ENCODE measurements around the gene PFDN5. TPM values are rescaled to one million over a fixed set of nuclear protein-coding genes. Genes with fewer than 3 reads are reported as not detected.
A peak's percentile ranks its signal among the peaks of the same experiment; 100 is the strongest.

The PFDN5 gene
- total RNA-seq, 1 donor from 2014 or later: 474 TPM

DNA sequence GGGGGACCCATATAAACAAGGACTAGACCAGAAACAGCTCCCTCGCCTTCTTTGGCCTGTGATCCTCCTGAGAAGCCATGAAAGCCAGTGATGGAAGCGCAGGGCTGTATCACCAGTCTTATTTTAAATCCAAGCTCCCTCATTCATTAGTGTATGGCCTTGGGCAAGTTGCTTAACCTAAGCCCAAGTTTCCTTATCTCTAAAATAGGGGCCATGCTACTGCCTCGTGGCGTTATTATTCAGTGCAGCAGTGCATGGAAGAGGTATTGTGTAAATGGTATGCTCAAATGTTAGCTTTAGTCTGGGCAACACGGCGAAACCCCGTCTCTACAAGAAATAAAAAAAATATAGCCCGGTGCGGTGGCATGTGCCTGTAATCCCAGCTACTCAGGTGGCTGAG, 17.4 kb upstream of the PFDN5 start:
- Histone ChIP-seq H3K4me1 (no peaks in the 10 kb centered on the region), H3K27ac (no peak overlapping the region), H3K4me3 (no peak overlapping the region), H3K36me3 (no peaks in the 10 kb centered on the region), H3K9me3 (no peaks in the 10 kb centered on the region), H3K27me3 (ENCODE audit: low read depth) (no peaks in the 10 kb centered on the region)
- TF ChIP-seq, protein P1, sequence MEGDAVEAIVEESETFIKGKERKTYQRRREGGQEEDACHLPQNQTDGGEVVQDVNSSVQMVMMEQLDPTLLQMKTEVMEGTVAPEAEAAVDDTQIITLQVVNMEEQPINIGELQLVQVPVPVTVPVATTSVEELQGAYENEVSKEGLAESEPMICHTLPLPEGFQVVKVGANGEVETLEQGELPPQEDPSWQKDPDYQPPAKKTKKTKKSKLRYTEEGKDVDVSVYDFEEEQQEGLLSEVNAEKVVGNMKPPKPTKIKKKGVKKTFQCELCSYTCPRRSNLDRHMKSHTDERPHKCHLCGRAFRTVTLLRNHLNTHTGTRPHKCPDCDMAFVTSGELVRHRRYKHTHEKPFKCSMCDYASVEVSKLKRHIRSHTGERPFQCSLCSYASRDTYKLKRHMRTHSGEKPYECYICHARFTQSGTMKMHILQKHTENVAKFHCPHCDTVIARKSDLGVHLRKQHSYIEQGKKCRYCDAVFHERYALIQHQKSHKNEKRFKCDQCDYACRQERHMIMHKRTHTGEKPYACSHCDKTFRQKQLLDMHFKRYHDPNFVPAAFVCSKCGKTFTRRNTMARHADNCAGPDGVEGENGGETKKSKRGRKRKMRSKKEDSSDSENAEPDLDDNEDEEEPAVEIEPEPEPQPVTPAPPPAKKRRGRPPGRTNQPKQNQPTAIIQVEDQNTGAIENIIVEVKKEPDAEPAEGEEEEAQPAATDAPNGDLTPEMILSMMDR (IDR thresholded peaks at IDR 0.05): no peak
- no peak for DNase-seq
- intact Hi-C loops (cut with DNase I): no loop called here
- ATAC-seq: no peak

DNA sequence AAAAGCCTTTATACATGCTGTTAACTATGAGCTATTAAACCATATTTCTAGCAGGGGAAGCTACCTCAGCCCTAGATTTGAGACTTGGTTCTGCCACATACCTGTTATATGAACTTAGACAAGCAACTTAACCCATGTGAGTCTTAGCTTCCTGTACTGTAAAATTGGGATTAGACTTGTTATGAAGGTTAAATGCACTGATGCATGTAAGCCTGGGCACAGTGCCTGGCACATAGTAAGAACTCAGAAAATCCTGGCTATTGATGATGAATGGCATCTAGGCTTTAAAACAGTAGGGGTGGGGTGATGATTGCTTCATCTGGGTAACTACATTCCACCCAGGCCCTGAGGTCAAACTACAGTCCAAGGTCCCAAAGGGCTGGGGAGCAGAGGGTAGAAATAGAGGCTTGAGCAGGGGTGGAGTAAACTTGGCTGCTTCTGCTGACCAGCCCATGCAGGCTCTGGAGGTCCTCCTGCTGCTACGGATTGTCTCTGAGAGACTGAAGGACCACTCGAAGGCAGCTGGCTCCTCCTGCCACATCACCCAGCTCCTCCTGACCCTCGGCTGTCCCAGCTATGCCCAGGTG, 16.0 kb upstream of the PFDN5 start:
- Histone ChIP-seq H3K4me3 (no peak overlapping the region), H3K36me3 (no peaks in the 10 kb centered on the region), H3K27me3 (ENCODE audit: low read depth) (no peaks in the 10 kb centered on the region), H3K9me3 (no peaks in the 10 kb centered on the region), H3K27ac (no peak overlapping the region), H3K4me1 (no peaks in the 10 kb centered on the region)
- no peak for ATAC-seq
- intact Hi-C loops (cut with DNase I): no loop called here
- TF ChIP-seq, protein P1 (IDR thresholded peaks at IDR 0.05): no peak
- no peak for DNase-seq

DNA sequence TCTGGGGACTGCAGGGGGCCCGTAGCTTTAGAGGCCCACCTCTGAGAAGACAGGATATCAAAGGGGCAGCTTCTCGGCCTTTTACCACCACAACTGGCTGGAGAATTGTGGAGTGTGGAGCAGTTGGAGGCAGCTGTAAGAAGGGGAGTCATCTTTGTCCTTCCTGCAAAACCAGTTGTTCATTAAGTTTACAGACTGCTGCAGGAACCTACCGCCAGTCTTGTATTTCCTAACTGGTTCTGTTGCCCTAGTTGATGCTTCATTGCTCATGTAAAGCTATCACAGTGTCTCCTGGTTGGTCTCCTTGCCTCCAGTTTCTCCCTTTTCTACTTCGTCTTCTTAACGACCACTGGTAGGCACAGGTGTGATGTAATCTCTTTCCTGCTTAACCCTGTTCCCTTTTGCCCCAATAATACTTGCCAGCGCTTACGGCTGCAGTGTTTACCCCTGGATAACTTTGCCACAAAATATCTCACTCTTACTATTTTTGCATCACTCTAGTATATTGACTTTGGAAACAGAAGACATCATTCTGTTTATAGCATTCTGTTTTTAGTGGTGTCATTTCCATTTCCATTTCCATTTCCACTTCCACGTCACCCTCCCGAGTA, 15.3 kb upstream of the PFDN5 start:
- H3K36me3 ChIP-seq: no peaks in the 10 kb centered on the region
- no peak for DNase-seq
- H3K27ac ChIP-seq: no peak overlapping the region
- H3K27me3 ChIP-seq (ENCODE audit: low read depth): no peaks in the 10 kb centered on the region
- ATAC-seq: no peak
- intact Hi-C loops (cut with DNase I): no loop called here
- no peak overlapping the region for H3K4me3 ChIP-seq
- TF ChIP-seq, protein P1 (IDR thresholded peaks at IDR 0.05): no peak
- no peaks in the 10 kb centered on the region for H3K9me3 ChIP-seq
- H3K4me1 ChIP-seq: no peaks in the 10 kb centered on the region

DNA sequence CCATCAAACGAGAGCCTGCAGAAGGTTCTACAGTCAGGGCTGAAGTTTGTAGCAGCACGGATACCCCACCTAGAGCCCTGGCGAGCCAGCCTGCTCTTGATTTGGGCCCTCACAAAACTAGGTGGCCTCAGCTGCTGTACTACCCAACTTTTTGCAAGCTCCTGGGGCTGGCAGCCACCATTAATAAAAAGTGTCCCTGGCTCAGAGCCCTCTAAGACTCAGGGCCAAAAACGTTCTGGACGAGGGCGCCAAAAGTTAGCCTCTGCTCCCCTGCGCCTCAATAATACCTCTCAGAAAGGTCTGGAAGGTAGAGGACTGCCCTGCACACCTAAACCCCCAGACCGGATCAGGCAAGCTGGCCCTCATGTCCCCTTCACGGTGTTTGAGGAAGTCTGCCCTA, 8.9 kb upstream of the PFDN5 start:
- no peak overlapping the region for H3K4me3 ChIP-seq
- H3K27me3 ChIP-seq (ENCODE audit: low read depth): no peaks in the 10 kb centered on the region
- no peaks in the 10 kb centered on the region for H3K4me1 ChIP-seq
- no peak overlapping the region for H3K27ac ChIP-seq
- intact Hi-C loops (cut with DNase I): loop anchor here (5.0 kb wide), 1 partner anchor 74 kb away; no protein-coding TSS in a partner anchor
- DNase-seq (no peak), ATAC-seq (no peak)
- H3K9me3 ChIP-seq: no peaks in the 10 kb centered on the region
- no peaks in the 10 kb centered on the region for H3K36me3 ChIP-seq
- TF ChIP-seq, protein P1 (IDR thresholded peaks at IDR 0.05): no peak

DNA sequence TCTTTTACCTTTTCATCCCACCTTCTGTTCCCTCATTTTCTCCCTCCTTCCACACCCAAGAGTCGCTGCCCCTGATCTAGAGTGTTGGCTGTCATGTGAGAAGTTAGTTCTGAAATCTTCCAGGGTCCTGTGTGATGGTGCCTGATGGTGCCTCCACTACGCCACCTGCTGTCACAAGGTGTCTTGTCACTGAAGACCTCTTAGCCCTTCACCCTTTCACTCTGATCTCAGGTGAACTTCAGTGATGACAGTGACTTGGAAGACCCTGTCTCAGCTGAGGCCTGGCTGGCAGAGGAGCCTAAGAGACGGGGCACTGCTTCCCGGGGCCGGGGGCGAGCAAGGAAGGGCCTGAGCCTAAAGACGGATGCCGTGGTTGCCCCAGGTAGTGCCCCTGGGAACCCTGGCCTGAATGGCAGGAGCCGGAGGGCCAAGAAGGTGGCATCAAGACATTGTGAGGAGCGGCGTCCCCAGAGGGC, 7.6 kb upstream of the PFDN5 start:
- Histone ChIP-seq H3K27me3 (ENCODE audit: low read depth) (no peaks in the 10 kb centered on the region), H3K36me3 (no peaks in the 10 kb centered on the region), H3K9me3 (no peaks in the 10 kb centered on the region), H3K27ac (no peak overlapping the region), H3K4me1 (no peaks in the 10 kb centered on the region), H3K4me3 (no peak overlapping the region)
- TF ChIP-seq, protein P1 (IDR thresholded peaks at IDR 0.05): peak; percentile 65
- intact Hi-C loops (cut with DNase I): loop anchor here (5.0 kb wide), 1 partner anchor 75 kb away; no protein-coding TSS in a partner anchor
- DNase-seq: peak; percentile 72
- ATAC-seq: peak; percentile 82 to 87
